SU-DHL-6 (cell line): ENCODE measurements around the gene KLHL41.
"Not testable (repeated sequence)": the region's sequence is repeated elsewhere in the genome, so short reads cannot be mapped to it uniquely, and the experiment has no call there.

Source experiments
- H2AFZ ChIP-seq: fragments of 200-600 bp; sonication (generic); 2 replicates; pipeline ENCODE4 v1.6.1; 2014; ENCODE audit warnings: low read depth, mild to moderate bottlenecking, moderate library complexity, mixed read lengths, antibody characterized with exemption, low read length; ENCODE audit not compliant: severe bottlenecking
- H3F3A ChIP-seq: fragments of 200-600 bp; shearing (Covaris generic); 2 replicates; pipeline ENCODE4 v1.6.0; 2016; ENCODE audit warnings: antibody characterized with exemption, mild to moderate bottlenecking; ENCODE audit not compliant: insufficient read depth
- H3K27ac ChIP-seq: fragments of 200-600 bp; sonication (generic); 2 replicates; pipeline ENCODE4 v1.5.1; 2016; ENCODE audit warnings: low read depth, mild to moderate bottlenecking, low read length, moderate library complexity, mixed read lengths
- H3K27me3 ChIP-seq: fragments of 200-600 bp; sonication (generic), shearing (Covaris generic); 2 replicates; pipeline ENCODE4 v1.6.0; 2014; ENCODE audit warnings: mild to moderate bottlenecking, low read length
- H3K36me3 ChIP-seq: fragments of 200-600 bp; sonication (generic); 2 replicates; pipeline ENCODE4 v1.6.1; 2014; ENCODE audit warnings: mild to moderate bottlenecking, low read length, mixed read lengths
- H3K4me2 ChIP-seq: fragments of 300-600, 200-600 bp; shearing (Covaris generic), sonication (generic); 2 replicates; pipeline ENCODE4 v1.6.0; 2014; ENCODE audit warnings: low read length, low read depth, mild to moderate bottlenecking; ENCODE audit not compliant: poor library complexity, severe bottlenecking
- H3K4me3 ChIP-seq: fragments of 200-600 bp; sonication (generic); 2 replicates; pipeline ENCODE4 v1.5.1; 2014; ENCODE audit warnings: antibody characterized with exemption, low read length, mild to moderate bottlenecking, mixed read lengths; ENCODE audit not compliant: insufficient read depth, poor library complexity, severe bottlenecking
- H3K79me2 ChIP-seq: fragments of 200-600 bp; sonication (generic); 2 replicates; pipeline ENCODE4 v1.6.1; 2014; ENCODE audit warnings: mild to moderate bottlenecking, low read length, moderate library complexity; ENCODE audit not compliant: insufficient read depth
- H3K9ac ChIP-seq: fragments of 200-600 bp; sonication (generic); 2 replicates; pipeline ENCODE4 v1.7.0; 2014; ENCODE audit warnings: mild to moderate bottlenecking, low read length
- H3K9me2 ChIP-seq: fragments of 200-600 bp; sonication (generic); replicated peaks from 2 replicates; pipeline ENCODE4 v1.6.1; 2014; ENCODE audit warnings: low read length; ENCODE audit not compliant: insufficient read depth
- H3K9me3 ChIP-seq: fragments of 200-600 bp; sonication (generic); 2 replicates; pipeline ENCODE4 v1.6.1; 2014; ENCODE audit warnings: low read length, mixed read lengths; ENCODE audit not compliant: insufficient read depth
- H4K20me1 ChIP-seq: fragments of 200-600 bp; sonication (generic); 2 replicates; pipeline ENCODE4 v1.6.1; 2014; ENCODE audit warnings: low read depth, mild to moderate bottlenecking, antibody characterized with exemption, low read length, moderate library complexity, mixed read lengths
- EZH2phosphoT487 ChIP-seq: fragments of 200-600 bp; sonication (generic), shearing (Covaris generic); conservative IDR thresholded peaks from 2 replicates; pipeline ENCODE4 v1.6.1; 2018; ENCODE audit warnings: mild to moderate bottlenecking, antibody characterized with exemption, low read length, moderate library complexity, mixed read lengths
- TF ChIP-seq, protein P1 (sequence below): fragments of 200-600 bp; sonication (generic); IDR thresholded peaks from one replicate; pipeline ENCODE4 v1.5.1; 2017; ENCODE audit warnings: antibody characterized with exemption, mild to moderate bottlenecking, low read length, moderate library complexity; ENCODE audit not compliant: insufficient read depth, poor library complexity, severe bottlenecking

Gene KLHL41

GRCh38 chr2:169512525-169512924, 3.0 kb downstream of the KLHL41 start:
- H3F3A ChIP-seq: no peaks in the 10 kb centered on the region
- H4K20me1 ChIP-seq: no peaks in the 10 kb centered on the region
- H3K4me2 ChIP-seq: no peak overlapping the region
- H3K9ac ChIP-seq: no peak overlapping the region
- H2AFZ ChIP-seq: no peak overlapping the region
- TF ChIP-seq EZH2phosphoT487: no peak
- TF ChIP-seq, protein P1, sequence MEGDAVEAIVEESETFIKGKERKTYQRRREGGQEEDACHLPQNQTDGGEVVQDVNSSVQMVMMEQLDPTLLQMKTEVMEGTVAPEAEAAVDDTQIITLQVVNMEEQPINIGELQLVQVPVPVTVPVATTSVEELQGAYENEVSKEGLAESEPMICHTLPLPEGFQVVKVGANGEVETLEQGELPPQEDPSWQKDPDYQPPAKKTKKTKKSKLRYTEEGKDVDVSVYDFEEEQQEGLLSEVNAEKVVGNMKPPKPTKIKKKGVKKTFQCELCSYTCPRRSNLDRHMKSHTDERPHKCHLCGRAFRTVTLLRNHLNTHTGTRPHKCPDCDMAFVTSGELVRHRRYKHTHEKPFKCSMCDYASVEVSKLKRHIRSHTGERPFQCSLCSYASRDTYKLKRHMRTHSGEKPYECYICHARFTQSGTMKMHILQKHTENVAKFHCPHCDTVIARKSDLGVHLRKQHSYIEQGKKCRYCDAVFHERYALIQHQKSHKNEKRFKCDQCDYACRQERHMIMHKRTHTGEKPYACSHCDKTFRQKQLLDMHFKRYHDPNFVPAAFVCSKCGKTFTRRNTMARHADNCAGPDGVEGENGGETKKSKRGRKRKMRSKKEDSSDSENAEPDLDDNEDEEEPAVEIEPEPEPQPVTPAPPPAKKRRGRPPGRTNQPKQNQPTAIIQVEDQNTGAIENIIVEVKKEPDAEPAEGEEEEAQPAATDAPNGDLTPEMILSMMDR: no peak
- H3K27ac ChIP-seq: no peak overlapping the region
- H3K27me3 ChIP-seq: no peaks in the 10 kb centered on the region
- H3K36me3 ChIP-seq: no peaks in the 10 kb centered on the region
- no peaks in the 10 kb centered on the region for H3K79me2 ChIP-seq
- H3K9me3 ChIP-seq: no peaks in the 10 kb centered on the region
- H3K4me3 ChIP-seq: no peak overlapping the region
- no peaks in the 10 kb centered on the region for H3K9me2 ChIP-seq

DNA sequence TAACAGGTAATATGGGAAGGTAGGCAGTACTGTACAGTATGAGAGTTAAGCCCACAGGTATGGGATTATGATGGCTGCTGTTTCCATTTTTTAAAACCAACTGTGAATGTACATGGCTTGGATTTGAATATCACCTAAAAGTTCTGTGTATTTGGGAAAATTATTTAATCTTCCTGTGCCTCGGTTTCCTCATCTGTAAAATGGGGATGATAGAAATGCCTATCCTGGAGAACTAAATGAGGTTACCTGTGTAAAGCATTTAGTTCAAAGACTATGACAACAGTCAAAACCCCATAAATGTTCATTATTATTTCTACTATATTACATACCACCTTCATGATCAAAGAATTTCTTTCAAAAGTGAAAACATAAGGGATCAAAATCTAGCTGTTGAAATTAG, 3.6 kb downstream of the KLHL41 start:
- Histone ChIP-seq H3K4me2 (no peak overlapping the region), H3K9me2 (no peaks in the 10 kb centered on the region), H3K4me3 (no peak overlapping the region), H3K36me3 (no peaks in the 10 kb centered on the region), H2AFZ (no peak overlapping the region), H3K27me3 (no peaks in the 10 kb centered on the region), H3K9ac (no peak overlapping the region), H3K27ac (no peak overlapping the region), H3K9me3 (no peaks in the 10 kb centered on the region), H3F3A (no peaks in the 10 kb centered on the region), H4K20me1 (no peaks in the 10 kb centered on the region), H3K79me2 (no peaks in the 10 kb centered on the region)
- TF ChIP-seq EZH2phosphoT487: no peak
- TF ChIP-seq, protein P1: no peak

- Histone ChIP-seq H3K4me2 (no peak overlapping the region), H4K20me1 (no peaks in the 10 kb centered on the region), H3K27ac (no peak overlapping the region), H3K36me3 (no peaks in the 10 kb centered on the region), H3K9me3 (no peaks in the 10 kb centered on the region), H2AFZ (no peak overlapping the region), H3K9ac (no peak overlapping the region), H3K4me3 (no peak overlapping the region), H3K9me2 (no peaks in the 10 kb centered on the region), H3K27me3 (no peaks in the 10 kb centered on the region), H3F3A (no peaks in the 10 kb centered on the region), H3K79me2 (no peaks in the 10 kb centered on the region)
- TF ChIP-seq, protein P1: no peak
- TF ChIP-seq EZH2phosphoT487: no peak
Measured at GRCh38 chr2:169513926-169514325, 4.4 kb downstream of the KLHL41 start.

DNA sequence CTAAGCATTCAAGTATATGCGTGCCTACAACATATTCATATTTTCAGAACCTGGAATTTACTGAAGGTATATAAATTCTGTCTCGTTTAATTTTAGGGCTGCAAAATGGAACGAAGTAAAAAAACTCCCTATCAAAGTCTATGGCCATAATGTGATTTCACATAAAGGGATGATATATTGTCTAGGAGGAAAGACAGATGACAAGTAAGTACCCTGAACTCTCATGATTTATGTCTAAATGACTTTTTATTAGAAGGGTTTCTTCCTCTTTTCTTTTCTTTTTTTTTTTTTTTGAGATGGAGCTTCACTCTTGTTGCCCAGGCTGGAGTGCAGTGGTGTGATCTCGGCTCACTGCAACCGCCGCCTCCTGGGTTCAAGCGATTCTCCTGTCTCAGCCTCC, 5.3 kb downstream of the KLHL41 start:
- H3K9me3 ChIP-seq, H3K9me2 ChIP-seq, H3K27ac ChIP-seq, H3K36me3 ChIP-seq, H3K79me2 ChIP-seq, H3K4me2 ChIP-seq, H3K9ac ChIP-seq, H3F3A ChIP-seq, H3K4me3 ChIP-seq, H2AFZ ChIP-seq, H4K20me1 ChIP-seq, H3K27me3 ChIP-seq: not testable (repeated sequence)

DNA sequence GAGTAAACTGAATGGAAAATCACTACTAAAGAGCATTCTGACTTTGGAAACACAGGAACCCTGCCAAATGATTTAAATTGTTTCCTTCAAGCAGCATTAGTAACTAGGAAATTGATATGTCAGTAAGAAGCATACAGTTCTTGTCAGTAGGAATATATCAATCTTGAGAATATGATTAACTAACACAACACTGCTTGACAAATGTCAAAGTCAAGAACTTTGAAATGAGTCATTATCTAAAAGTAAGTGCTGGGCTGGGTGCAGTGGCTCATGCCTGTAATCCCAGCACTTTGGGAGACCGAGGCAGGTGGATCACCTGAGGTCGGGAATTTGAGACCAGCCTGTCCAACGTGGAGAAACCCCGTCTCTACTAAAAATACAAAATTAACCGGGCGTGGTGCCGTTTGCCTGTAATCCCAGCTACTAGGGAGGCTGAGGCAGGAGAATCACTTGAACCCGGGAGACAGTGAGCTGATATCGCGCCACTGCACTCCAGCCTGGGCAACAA, 7.0 kb downstream of the KLHL41 start:
- not testable (repeated sequence) for H4K20me1 ChIP-seq, H3K9me3 ChIP-seq, H3K4me3 ChIP-seq, H3K27me3 ChIP-seq, H2AFZ ChIP-seq, H3K79me2 ChIP-seq, H3K27ac ChIP-seq, H3K36me3 ChIP-seq, H3K4me2 ChIP-seq, H3K9me2 ChIP-seq, H3F3A ChIP-seq, H3K9ac ChIP-seq
